Measurements from ENCODE around the gene CRTC3. TPM values are rescaled to one million over a fixed set of nuclear protein-coding genes. Genes with fewer than 3 reads are reported as not detected.

CRTC3 gene
- total RNA-seq, 1 experiment from 2014 or later = 3.9 TPM

GRCh38 chr15:90596943-90597342 is 67.2 kb downstream of the CRTC3 start:
- Histone ChIP-seq H3K9ac (ENCODE audit: extremely low read depth, insufficient read length, low read length) (no peak overlapping the region), H4K91ac (ENCODE audit: insufficient read length, low read depth, low read length) (no peak overlapping the region), H3K4me1 (ENCODE audit: insufficient read depth, low read length) (no peaks in the 10 kb centered on the region; the same call in 1 of the 2 replicates), H2BK12ac (ENCODE audit: insufficient read length, low read depth, low read length) (no peak overlapping the region), H2AK5ac (ENCODE audit: insufficient read length, low read length) (no peak overlapping the region), H2BK15ac (ENCODE audit: low read depth, low read length) (no peak overlapping the region), H3K27ac (ENCODE audit: insufficient read length, low read depth, low read length) (no peak overlapping the region), H2BK120ac (ENCODE audit: low read depth, low read length, poor library complexity, severe bottlenecking) (no peak overlapping the region), H3K18ac (ENCODE audit: insufficient read length, low read depth, low read length) (no peak overlapping the region), H3K27me3 (ENCODE audit: insufficient read depth, low read length) (peaks cover 3% of the 10 kb centered on the region; the same call in 1 of the 2 replicates), H3T11ph (ENCODE audit: low read length) (no peak overlapping the region), H3K23ac (ENCODE audit: insufficient read length, low read depth, low read length) (no peak overlapping the region), H4K5ac (ENCODE audit: insufficient read length, low read depth, low read length) (no peak overlapping the region), H2BK20ac (ENCODE audit: low read depth, low read length, poor library complexity, severe bottlenecking) (no peak overlapping the region), H3K14ac (ENCODE audit: insufficient read depth, low read length) (no peak overlapping the region), H3K79me2 (ENCODE audit: insufficient read depth, low read length) (no peaks in the 10 kb centered on the region), H3K4me2 (ENCODE audit: insufficient read depth, insufficient read length, low read length) (no peak overlapping the region), H2BK5ac (ENCODE audit: insufficient read length, low read length) (no peak overlapping the region), H4K20me1 (ENCODE audit: control insufficient read depth, insufficient read depth, insufficient read length) (no peaks in the 10 kb centered on the region), H3K23me2 (ENCODE audit: insufficient read length, low read depth, low read length, poor library complexity, severe bottlenecking) (no peaks in the 10 kb centered on the region), H3K56ac (ENCODE audit: insufficient read length, low read depth, low read length) (no peak overlapping the region), H3K4ac (ENCODE audit: low read depth, low read length) (no peak overlapping the region), H4K8ac (replicated peaks; ENCODE audit: insufficient read length, low read depth, low read length) (no peak overlapping the region), H3K79me1 (ENCODE audit: insufficient read depth, low read depth, low read length, poor library complexity, severe bottlenecking) (no peaks in the 10 kb centered on the region), H3K9me3 (ENCODE audit: control insufficient read depth, low read depth, low read length) (no peaks in the 10 kb centered on the region), H2AFZ (ENCODE audit: low read length) (no peak overlapping the region)
- TF ChIP-seq CTCF (conservative IDR thresholded peaks at IDR 0.05) = no peak
- WGBS (ENCODE audit: extremely low coverage, insufficient read length, low lambda C conversion rate) = no CpG with 5 or more reads among the region's 6 CpGs
- no peak overlapping the region for H3K4me3 Mint-ChIP-seq
- no peaks in the 10 kb centered on the region for H3K36me3 Mint-ChIP-seq (ENCODE audit: insufficient read depth in 1 of 3, low read depth in 3 of 3)
- H3K4me1 Mint-ChIP-seq = peaks cover 12 to 17% of the 10 kb centered on the region in 2 experiments
- no peaks in the 10 kb centered on the region for H3K27me3 Mint-ChIP-seq (ENCODE audit: low read depth)
- no peak for DNase-seq
- H3K27ac Mint-ChIP-seq = no peak overlapping the region
- no peaks in the 10 kb centered on the region for H3K9me3 Mint-ChIP-seq
